K562 (cell line): Measurements from ENCODE around the gene AMBP.

Source experiments
- CTCF ChIP-seq, 3 experiments: IDR thresholded peaks in 2 of 3; conservative IDR thresholded peaks in 1 of 3; 2 replicates each; pipeline ENCODE4 v1.5.1; 2011 to 2012; ENCODE audit warnings: low read length in 3 of 3, mild to moderate bottlenecking in 3 of 3, control low read depth in 2 of 3, improper control_type of control experiment in 1 of 3, inconsistent platforms in 1 of 3, low read depth in 1 of 3, mixed read lengths in 1 of 3, moderate library complexity in 1 of 3; ENCODE audit not compliant: insufficient read depth in 2 of 3
- MYNN ChIP-seq, 2 experiments: sonication (generic); formaldehyde crosslinking in 1 of 2; IDR thresholded peaks; 2 replicates each; pipeline versions ENCODE4 v1.5.0 to v1.6.1; 2016 to 2020; ENCODE audit warnings: antibody characterized with exemption in 1 of 2, missing genetic modification reagents in 1 of 2
- POLR2A ChIP-seq: fragments of 450-650 bp; conservative IDR thresholded peaks from 2 replicates; pipeline ENCODE4 v1.6.1; 2016
- SNIP1 ChIP-seq: fragments of 450-650 bp; IDR thresholded peaks from 2 replicates; pipeline ENCODE4 v1.7.1; 2017; ENCODE audit warnings: low read depth, mild to moderate bottlenecking
- TF ChIP-seq, protein P1 (sequence below): sonication (generic); formaldehyde crosslinking; IDR thresholded peaks from 2 replicates; pipeline ENCODE4 v1.8.1; 2022; ENCODE audit warnings: missing genetic modification reagents
- TF ChIP-seq, protein P2 (sequence below), 2 experiments: fragments of 150-350 bp in 1 of 2; IDR thresholded peaks; 2 replicates each; pipeline ENCODE4 v1.6.1; 2012 to 2016; ENCODE audit warnings: low read depth in 2 of 2, low read length in 2 of 2, mild to moderate bottlenecking in 1 of 2, moderate library complexity in 1 of 2
- TF ChIP-seq, protein P3 (sequence below): fragments of 450-650 bp; IDR thresholded peaks from 2 replicates; pipeline ENCODE4 v1.6.1; 2016; ENCODE audit warnings: low read depth

DNA sequence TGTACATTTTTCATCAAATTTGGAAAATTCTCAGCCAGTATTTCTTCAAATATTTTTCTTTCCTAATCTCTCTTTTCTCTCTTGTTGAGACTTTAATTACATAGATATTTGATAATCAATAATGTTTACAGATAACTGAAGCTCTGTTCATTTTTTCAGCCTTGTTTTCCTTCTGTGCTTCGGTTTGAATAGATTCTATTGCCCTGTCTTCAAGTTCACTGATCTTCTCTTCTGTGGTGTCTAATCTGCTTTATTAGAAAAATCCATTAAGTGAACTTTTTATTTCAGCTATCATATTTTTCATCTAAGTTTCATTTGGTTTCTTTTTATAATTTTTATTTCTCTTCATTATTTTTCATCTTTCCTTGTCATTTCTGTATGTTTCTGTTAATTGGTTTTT lies 54.1 kb downstream of the AMBP start:
- no peak for TF ChIP-seq CTCF (IDR thresholded peaks at IDR 0.05 in 2 of 3, conservative IDR thresholded peaks at IDR 0.05 in 1 of 3; ENCODE audit: insufficient read depth in 2 of 3, low read depth in 1 of 3, low read length in 3 of 3)
- TF ChIP-seq, protein P1, sequence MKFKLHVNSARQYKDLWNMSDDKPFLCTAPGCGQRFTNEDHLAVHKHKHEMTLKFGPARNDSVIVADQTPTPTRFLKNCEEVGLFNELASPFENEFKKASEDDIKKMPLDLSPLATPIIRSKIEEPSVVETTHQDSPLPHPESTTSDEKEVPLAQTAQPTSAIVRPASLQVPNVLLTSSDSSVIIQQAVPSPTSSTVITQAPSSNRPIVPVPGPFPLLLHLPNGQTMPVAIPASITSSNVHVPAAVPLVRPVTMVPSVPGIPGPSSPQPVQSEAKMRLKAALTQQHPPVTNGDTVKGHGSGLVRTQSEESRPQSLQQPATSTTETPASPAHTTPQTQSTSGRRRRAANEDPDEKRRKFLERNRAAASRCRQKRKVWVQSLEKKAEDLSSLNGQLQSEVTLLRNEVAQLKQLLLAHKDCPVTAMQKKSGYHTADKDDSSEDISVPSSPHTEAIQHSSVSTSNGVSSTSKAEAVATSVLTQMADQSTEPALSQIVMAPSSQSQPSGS (CRISPR knock-in tag): no peak
- TF ChIP-seq MYNN (IDR thresholded peaks at IDR 0.05): no peak
- no peak for TF ChIP-seq MYNN (CRISPR knock-in tag; IDR thresholded peaks at IDR 0.05)
- TF ChIP-seq SNIP1: no peak
- no peak for TF ChIP-seq POLR2A
- TF ChIP-seq, protein P2, sequence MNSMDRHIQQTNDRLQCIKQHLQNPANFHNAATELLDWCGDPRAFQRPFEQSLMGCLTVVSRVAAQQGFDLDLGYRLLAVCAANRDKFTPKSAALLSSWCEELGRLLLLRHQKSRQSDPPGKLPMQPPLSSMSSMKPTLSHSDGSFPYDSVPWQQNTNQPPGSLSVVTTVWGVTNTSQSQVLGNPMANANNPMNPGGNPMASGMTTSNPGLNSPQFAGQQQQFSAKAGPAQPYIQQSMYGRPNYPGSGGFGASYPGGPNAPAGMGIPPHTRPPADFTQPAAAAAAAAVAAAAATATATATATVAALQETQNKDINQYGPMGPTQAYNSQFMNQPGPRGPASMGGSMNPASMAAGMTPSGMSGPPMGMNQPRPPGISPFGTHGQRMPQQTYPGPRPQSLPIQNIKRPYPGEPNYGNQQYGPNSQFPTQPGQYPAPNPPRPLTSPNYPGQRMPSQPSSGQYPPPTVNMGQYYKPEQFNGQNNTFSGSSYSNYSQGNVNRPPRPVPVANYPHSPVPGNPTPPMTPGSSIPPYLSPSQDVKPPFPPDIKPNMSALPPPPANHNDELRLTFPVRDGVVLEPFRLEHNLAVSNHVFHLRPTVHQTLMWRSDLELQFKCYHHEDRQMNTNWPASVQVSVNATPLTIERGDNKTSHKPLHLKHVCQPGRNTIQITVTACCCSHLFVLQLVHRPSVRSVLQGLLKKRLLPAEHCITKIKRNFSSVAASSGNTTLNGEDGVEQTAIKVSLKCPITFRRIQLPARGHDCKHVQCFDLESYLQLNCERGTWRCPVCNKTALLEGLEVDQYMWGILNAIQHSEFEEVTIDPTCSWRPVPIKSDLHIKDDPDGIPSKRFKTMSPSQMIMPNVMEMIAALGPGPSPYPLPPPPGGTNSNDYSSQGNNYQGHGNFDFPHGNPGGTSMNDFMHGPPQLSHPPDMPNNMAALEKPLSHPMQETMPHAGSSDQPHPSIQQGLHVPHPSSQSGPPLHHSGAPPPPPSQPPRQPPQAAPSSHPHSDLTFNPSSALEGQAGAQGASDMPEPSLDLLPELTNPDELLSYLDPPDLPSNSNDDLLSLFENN (IDR thresholded peaks at IDR 0.05; ENCODE audit: low read depth in 2 of 2, low read length in 2 of 2): no peak
- TF ChIP-seq, protein P3, sequence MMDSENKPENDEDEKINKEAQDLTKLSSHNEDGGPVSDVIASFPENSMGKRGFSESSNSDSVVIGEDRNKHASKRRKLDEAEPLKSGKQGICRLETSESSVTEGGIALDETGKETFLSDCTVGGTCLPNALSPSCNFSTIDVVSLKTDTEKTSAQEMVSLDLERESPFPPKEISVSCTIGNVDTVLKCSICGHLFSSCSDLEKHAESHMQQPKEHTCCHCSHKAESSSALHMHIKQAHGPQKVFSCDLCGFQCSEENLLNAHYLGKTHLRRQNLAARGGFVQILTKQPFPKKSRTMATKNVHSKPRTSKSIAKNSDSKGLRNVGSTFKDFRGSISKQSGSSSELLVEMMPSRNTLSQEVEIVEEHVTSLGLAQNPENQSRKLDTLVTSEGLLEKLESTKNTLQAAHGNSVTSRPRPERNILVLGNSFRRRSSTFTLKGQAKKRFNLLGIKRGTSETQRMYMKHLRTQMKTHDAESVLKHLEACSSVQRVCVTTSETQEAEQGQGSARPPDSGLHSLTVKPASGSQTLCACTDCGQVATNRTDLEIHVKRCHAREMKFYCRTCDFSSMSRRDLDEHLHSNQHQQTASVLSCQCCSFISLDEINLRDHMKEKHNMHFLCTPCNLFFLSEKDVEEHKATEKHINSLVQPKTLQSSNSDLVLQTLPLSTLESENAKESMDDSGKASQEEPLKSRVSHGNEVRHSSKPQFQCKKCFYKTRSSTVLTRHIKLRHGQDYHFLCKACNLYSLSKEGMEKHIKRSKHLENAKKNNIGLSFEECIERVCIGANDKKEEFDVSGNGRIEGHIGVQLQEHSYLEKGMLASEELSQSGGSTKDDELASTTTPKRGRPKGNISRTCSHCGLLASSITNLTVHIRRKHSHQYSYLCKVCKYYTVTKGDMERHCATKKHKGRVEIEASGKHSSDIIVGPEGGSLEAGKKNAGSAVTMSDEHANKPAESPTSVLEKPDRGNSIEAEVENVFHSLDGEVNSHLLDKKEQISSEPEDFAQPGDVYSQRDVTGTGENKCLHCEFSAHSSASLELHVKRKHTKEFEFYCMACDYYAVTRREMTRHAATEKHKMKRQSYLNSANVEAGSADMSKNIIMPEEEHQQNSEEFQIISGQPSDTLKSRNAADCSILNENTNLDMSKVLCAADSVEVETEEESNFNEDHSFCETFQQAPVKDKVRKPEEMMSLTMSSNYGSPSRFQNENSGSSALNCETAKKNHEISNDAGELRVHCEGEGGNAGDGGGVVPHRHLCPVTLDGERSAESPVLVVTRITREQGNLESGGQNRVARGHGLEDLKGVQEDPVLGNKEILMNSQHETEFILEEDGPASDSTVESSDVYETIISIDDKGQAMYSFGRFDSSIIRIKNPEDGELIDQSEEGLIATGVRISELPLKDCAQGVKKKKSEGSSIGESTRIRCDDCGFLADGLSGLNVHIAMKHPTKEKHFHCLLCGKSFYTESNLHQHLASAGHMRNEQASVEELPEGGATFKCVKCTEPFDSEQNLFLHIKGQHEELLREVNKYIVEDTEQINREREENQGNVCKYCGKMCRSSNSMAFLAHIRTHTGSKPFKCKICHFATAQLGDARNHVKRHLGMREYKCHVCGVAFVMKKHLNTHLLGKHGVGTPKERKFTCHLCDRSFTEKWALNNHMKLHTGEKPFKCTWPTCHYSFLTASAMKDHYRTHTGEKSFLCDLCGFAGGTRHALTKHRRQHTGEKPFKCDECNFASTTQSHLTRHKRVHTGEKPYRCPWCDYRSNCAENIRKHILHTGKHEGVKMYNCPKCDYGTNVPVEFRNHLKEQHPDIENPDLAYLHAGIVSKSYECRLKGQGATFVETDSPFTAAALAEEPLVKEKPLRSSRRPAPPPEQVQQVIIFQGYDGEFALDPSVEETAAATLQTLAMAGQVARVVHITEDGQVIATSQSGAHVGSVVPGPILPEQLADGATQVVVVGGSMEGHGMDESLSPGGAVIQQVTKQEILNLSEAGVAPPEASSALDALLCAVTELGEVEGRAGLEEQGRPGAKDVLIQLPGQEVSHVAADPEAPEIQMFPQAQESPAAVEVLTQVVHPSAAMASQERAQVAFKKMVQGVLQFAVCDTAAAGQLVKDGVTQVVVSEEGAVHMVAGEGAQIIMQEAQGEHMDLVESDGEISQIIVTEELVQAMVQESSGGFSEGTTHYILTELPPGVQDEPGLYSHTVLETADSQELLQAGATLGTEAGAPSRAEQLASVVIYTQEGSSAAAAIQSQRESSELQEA: no peak
